GM19043 (cell line): ENCODE results near the gene SLIT3.
"Not testable (repeated sequence)": the region's sequence is repeated elsewhere in the genome, so short reads cannot be mapped to it uniquely, and the experiment has no call there.

ENCODE experiments used
- ATAC-seq: cut with Tn5 transposase; IDR thresholded peaks from one replicate; pipeline ENCODE4 v1.9.1; 2021; ENCODE audit warnings: low read depth; ENCODE audit not compliant: unreplicated experiment

SLIT3 gene

DNA sequence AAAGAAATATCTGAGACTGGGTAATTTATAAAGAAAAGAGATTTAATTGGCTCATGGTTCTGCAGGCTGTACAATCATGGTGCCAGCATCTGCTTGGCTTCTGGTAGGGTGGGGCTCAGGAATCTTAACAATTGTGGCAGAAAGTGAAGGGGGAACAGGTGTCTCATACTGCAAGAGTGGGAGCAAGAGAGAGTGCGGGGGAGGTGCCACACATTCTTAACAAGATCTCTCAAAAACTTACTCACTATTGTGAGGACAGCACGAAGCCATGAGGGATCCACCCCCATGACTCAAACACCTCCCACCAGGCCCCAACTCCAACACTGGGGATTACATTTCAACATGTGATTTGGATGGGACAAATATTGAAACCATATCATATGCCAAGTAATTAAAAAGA is 651.6 kb downstream of the SLIT3 start:
- no peak for ATAC-seq

DNA sequence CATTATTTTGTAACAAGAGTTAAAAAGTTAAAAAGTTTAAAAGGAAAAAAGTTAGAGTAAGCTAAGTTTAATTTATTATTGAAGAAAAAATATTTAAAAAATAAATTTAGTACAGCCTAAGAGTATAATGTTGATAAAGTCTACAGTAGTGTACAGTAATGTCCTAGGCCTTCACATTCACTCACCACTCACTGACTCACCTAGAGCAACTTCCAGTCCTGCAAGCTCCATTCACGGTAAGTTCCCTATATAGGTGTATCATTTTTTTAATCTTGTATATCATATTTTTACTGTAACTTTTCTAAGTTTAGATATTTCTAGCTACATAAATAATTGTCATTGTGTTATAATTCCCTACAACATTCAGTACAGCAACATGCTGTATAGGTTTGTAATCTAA is 652.4 kb downstream of the SLIT3 start:
- ATAC-seq, result no peak

DNA sequence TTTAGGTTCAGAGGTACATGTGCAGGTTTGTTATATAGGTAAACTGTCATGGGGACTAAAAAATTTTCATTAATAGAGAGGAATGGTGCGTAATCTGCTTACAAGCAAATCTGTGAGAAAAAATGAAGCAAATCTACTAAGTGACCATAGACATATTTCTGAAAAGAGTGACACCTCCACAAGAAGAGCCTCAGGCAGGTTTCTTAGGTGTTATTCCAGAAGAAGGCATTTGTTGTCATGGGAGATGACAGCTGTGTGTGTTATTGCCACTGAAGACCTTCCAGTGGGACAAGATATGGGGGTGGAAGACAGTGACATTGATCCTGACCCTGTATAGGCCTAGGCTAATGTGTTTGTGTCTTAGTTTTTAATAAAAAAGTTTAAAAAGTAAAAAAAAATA is 652.9 kb downstream of the SLIT3 start:
- ATAC-seq, result no peak

DNA sequence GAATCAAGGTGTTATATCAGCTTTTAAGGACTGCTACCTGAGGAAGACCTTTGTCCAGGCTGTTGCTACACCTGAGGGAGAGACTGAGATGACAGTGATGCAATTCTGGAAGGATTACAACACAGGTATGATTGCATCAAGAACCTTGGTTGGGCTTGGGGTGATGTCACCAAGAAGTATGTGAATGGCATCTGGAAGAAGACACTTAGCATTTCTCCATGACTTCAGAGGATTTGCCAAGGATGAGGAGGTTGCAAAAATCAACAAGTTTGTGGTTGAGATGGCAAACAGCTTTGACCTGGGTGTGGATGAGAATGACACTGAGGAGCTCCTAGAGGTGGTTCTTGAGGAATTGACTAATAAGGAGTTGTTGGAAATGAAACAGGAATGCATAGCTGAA is 653.9 kb downstream of the SLIT3 start:
- ATAC-seq, result no peak

DNA sequence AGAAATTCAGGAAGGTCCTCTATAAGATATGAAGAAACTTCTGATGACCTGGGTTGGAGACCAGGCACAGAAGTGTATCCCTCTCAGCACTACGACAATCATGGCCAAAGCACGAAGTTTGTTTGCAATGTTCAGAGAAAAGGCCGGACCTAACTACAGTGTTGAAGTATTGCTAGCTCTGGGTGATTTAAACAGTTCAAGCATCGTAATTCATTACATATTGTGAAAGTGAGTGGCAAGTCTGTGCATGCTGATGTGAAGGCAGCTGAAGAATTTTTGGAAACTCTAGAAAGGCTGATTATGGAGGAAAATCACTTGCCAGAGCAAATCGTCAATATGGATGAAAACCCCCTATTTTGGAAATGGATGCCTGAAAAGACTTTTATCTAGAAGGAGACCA is 654.6 kb downstream of the SLIT3 start:
- ATAC-seq, result no peak

DNA sequence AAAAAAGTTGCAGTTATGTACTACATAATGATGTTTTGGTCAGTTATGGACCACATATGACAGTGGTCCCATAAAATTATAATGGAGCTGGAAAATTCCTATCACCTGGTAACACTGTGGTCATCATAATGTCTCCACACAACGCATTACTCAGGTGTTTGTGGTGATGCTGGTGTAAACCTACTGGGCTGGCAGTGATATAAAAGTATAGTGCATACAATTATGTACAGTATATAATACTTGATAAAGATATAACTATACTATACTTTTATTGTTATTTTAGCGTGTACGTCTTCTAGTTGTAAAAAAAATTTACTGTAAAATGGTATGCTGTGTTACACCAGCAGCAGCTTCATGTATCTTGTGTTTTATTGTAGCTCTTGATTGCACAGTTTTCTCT is 655.7 kb downstream of the SLIT3 start:
- ATAC-seq, result no peak

DNA sequence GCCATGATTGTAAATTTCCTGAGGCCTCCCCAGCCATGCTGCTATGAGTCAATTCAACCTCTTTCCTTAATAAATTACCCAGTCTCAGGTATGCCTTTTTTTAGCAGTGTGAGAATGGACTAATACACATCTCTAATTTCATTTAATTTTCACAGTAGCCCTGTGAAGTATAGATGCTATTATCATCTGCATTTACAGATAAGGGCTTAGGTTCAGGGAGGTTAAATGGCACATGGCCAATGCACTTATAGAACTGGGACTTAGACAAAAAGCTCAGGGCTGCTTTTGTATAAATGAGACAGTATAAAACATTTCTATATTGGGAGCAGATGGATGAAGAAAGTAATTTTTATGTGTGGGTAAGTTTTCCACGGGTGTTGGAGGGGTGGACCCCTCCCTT is 658.9 kb downstream of the SLIT3 start:
- no peak for ATAC-seq

DNA sequence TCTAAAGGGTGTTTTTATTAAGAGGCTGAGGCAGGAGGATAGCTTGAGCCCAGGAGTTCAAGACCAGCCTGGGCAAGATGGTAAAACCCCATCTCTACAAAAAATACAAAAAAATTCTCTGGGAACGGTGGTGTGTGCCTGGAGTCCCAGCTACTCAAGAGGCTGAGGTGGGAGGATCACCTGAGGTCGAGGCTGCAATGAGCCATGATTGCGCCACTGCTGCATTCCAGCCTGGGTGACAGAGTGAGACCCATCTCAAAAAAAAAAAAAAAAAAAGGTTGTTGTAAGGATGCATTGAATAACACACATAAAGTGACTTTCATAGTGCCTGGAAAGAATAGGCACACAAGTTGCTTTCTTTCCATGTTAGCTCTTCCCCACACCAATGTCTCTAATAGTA is 662.1 kb downstream of the SLIT3 start:
- not testable (repeated sequence) for ATAC-seq

DNA sequence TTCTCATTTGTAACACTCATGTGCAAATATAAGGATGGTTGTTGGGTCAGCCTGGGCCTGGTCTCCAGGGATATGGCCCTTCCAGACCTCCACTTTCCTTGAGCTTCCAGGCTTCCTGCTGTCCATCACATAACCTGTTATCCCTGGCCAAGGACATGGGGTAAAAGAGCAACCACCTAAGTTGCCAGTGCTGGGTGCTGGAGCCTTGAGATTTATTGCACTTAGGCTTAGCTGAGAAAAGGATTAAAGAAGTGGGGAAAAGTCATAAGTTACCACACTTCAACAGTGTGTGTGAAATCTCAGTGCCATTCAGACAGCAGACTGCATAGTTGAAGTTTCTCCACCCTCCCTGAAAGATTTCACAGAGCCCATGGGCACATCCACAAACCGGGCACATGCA is 663.1 kb downstream of the SLIT3 start:
- no peak for ATAC-seq

DNA sequence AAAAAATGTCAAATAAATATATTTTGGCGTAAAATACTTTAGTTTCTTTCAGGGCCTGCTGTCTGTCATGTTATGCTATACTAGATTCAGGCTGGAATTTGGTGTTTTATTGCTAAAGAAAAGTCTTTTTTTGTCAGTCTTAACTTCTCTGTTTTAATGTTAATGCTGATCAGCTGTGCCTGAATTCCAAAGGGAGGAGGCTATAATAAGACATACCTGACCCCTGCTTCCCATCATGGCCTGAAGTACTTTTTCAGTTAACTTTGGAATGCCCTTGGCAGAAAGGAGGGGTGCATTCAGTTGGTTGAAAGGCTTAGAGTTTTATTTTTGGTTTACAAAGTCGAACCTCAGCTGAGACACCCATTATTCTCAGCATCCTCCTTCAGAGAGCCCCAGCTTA is 663.7 kb downstream of the SLIT3 start:
- no peak for ATAC-seq

DNA sequence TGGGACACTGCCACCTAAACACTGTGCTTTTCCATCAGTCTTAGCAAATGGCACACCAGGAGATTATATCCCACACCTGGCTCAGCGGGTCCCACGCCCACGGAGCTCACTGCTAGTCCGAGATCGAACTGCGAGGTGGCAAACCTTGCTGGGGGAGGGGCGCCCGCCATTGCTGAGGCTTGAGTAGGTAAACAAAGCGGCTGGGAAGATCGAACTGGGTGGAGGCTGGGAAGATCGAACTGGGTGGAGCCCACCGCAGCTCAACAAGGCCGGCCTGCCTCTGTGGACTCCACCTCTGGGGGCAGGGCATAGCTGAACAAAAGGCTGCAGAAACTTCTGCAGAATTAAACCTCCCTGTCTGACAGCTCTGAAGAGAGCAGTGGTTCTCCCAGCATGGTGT is 670.0 kb downstream of the SLIT3 start:
- ATAC-seq, result not testable (repeated sequence)

DNA sequence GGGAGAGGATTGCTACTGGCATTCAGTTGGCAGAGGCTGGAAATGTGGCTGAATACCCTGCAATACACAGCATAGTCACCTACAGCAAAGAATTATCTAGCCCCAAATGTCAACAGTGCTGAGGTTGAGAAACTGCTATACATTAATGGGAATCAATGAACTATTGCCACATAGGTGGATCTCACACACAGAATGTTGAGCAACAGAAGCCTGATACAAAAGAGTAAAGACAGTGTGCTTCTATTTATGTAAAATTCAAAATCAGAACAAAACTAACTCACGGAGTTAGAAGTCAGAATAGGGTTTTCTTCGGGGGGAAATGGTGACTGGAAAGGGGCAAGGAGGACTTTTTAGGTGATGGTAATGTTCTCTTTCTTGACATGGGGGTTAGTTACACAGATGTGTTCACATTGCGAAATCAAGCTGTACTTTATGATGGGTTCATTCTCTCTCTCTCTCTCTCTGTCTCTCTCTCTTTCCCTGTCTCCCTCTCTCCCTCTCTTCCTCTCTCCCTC is 676.0 kb downstream of the SLIT3 start:
- no peak for ATAC-seq

DNA sequence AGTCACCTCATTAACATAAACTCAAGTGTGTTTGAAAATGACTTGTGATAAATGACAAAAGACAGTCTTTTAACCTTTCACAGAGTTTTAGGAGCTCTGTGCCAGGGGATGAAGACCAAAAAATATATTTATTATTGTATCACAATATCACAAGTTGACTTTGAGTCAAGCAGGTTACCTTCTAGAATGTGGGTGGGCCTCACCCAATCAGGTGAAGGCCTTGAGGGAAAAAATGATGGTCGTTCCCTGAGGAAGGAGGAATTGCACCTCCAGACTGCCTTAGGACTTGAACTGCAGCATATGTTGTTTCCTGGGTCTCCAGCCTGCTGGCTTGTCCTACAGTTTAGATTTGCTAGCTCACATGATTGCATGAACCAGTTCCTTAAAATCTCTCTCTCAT is 680.1 kb downstream of the SLIT3 start:
- no peak for ATAC-seq

DNA sequence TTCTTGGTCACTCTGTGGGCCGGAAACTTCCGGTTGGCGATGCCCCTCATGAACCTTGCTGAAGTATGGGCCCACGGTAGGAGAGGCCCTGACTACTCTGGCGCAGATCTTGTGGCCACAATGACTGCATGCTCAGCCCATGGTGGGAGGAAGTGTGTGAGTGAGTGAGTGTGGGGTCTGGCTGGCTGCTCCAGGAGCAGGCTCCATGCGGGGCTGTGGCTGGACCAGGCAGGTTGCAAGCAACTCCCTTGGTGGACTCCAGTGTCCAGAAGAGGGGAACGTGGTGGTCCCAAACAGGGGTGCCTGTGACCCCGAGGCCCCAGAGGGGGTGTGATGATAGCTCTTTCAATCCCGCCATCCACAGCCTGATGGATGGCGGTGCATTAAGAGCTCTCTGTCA is 686.3 kb downstream of the SLIT3 start:
- no peak for ATAC-seq

DNA sequence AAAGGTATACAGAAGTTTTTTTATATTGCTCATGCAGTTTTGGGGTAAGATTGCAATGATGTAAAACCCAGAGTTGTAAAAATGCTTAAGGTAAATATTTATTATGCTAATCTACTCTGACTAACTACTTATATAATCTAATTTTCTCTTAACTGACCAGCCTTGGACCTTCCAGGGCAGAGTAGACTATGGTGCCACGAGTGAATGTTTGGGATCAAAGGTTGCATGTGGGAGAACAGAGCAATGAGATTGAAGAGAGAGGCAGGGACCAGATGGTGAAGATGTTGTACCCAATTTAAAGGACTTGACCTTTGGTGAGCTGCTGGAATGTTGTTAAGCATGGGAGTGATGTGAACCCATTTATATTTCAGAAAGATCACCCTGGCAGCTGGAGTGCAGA is 686.9 kb downstream of the SLIT3 start:
- ATAC-seq, result no peak

DNA sequence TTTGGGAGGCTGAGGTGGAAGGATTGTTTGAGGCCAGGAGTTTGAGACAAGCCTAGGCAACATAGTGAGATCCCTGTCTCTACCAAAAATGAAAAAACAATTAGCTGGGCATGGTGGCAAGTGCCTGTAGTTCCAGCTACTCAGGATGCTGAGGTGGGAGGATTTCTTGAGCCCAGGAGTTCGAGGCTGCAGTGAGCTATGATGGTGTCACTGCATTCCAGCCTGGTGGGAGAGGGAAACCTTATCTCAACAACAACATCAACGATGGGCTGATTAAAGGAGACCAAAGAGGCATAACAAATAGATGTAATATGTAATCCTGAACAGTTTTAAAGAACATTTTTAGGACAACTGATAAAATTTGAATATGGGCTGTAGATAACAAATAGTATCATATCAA is 687.5 kb downstream of the SLIT3 start:
- no peak for ATAC-seq

DNA sequence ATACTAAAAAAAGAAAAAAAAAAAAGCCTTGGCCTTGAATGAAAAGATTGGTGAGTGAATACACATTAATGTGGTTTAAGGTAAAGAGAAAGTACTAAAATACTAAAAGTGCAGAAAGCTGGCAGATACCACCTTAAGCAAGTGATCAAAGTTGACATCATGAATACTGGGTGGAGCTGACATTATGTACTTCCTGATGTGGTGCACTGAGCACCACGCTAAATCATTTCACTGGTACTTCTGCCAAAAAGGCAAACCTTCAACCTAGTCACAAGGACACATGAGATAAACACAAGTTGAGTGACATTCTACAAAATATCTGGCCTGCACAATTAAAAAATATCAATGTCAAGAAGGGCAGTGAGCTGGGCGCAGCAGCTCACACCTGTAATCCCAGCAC is 687.9 kb downstream of the SLIT3 start:
- no peak for ATAC-seq

DNA sequence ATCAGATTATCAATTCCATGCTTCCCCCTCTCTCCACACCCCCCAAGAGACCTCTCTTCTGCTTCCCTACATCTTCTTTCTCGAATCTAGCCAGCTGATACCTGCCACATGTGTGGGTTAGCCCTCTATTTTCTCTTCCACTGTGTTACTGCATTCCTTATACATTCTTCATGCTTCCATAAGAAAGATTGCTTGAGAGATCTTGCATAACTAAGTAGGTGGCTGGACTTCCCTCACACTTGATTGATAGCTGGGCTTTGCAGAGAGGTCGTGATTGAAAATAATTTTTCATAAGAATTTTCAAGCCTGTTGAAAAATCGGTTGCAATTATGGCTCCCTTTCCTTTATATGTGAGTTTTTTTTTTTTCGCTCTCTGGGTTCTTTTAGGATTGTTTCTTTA is 688.8 kb downstream of the SLIT3 start:
- no peak for ATAC-seq
